Gastroesophageal sphincter (tissue), 3 donors: ENCODE measurements around the gene KCNMB1.

Experiments
- POLR2AphosphoS5 ChIP-seq: sonication (generic); formaldehyde crosslinking; IDR thresholded peaks from one replicate; pipeline ENCODE4 v1.6.1; 2017; ENCODE audit warnings: antibody characterized with exemption
- TF ChIP-seq, protein P1 (sequence below), 4 experiments: fragments of 200-600 bp in 2 of 4; fragments of 450-650 bp in 2 of 4; sonication (generic) in 1 of 4; IDR thresholded peaks; one replicate each; pipeline ENCODE4 v1.5.1; 2017 to 2019; ENCODE audit warnings: antibody characterized with exemption in 4 of 4, mild to moderate bottlenecking in 2 of 4, moderate library complexity in 2 of 4

DNA sequence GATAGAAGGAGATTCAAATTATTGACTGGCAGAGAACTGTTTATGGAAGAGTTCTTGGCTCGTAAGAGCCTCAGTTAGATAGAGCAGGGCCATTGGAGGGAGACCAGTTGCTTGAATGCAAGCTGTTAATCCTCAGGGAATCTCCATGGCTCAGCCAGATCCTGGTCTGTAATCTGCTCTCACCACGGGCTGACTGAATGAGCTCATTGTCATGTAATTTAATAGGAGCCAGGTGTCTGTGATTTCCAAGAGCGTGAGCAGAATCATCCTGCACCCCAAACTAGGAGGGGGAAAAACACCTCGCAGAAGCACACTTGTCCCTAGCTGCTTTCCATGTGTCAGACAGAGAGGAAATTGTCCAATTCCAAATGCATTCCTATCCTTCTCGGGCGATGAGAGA, 19.1 kb upstream of the KCNMB1 start:
- no peak for TF ChIP-seq POLR2AphosphoS5
- TF ChIP-seq, protein P1, sequence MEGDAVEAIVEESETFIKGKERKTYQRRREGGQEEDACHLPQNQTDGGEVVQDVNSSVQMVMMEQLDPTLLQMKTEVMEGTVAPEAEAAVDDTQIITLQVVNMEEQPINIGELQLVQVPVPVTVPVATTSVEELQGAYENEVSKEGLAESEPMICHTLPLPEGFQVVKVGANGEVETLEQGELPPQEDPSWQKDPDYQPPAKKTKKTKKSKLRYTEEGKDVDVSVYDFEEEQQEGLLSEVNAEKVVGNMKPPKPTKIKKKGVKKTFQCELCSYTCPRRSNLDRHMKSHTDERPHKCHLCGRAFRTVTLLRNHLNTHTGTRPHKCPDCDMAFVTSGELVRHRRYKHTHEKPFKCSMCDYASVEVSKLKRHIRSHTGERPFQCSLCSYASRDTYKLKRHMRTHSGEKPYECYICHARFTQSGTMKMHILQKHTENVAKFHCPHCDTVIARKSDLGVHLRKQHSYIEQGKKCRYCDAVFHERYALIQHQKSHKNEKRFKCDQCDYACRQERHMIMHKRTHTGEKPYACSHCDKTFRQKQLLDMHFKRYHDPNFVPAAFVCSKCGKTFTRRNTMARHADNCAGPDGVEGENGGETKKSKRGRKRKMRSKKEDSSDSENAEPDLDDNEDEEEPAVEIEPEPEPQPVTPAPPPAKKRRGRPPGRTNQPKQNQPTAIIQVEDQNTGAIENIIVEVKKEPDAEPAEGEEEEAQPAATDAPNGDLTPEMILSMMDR (IDR thresholded peaks at IDR 0.05), result no peak
